HEK293T (cell line): ENCODE measurements around the gene TECPR1.

Source experiments
- CTCF ChIA-PET: fragments of 350-600 bp; formaldehyde crosslinking; extraction: SDS; loops from one replicate; lab custom pipeline; 2021; ENCODE audit warnings: antibody characterized with exemption, inconsistent platforms; lab: Yijun Ruan, JAX
- POLR2A ChIA-PET: fragments of 350-600 bp; formaldehyde crosslinking; extraction: SDS; loops from one replicate; lab custom pipeline; 2020; ENCODE audit warnings: antibody characterized with exemption, inconsistent platforms; lab: Yijun Ruan, JAX
- DNase-seq: peaks from one replicate; pipeline ENCODE4 v3.0.0; 2012; ENCODE audit warnings: mixed read lengths; ENCODE audit errors: extremely low spot score
- ARNT ChIP-seq: fragments of 450-650 bp; IDR thresholded peaks from 2 replicates; pipeline ENCODE4 v1.6.1; 2017; ENCODE audit warnings: mild to moderate bottlenecking
- BHLHE40 ChIP-seq: fragments of 450-650 bp; IDR thresholded peaks from 2 replicates; pipeline ENCODE4 v1.6.1; 2016; ENCODE audit warnings: mild to moderate bottlenecking, moderate library complexity, borderline replicate concordance
- CTBP1 ChIP-seq: fragments of 450-650 bp; IDR thresholded peaks from 2 replicates; pipeline ENCODE4 v1.6.1; 2016; ENCODE audit warnings: borderline replicate concordance
- ELF4 ChIP-seq: fragments of 450-650 bp; IDR thresholded peaks from 2 replicates; pipeline ENCODE4 v1.6.1; 2017; ENCODE audit warnings: antibody characterized with exemption
- FOXA1 ChIP-seq: fragments of 450-650 bp; IDR thresholded peaks from 2 replicates; pipeline ENCODE4 v1.6.1; 2016; ENCODE audit warnings: mild to moderate bottlenecking
- FOXK2 ChIP-seq: fragments of 450-650 bp; IDR thresholded peaks from 2 replicates; pipeline ENCODE4 v1.6.1; 2016; ENCODE audit warnings: mild to moderate bottlenecking
- FOXM1 ChIP-seq: fragments of 450-650 bp; IDR thresholded peaks from 2 replicates; pipeline ENCODE4 v1.6.1; 2017; ENCODE audit warnings: mild to moderate bottlenecking, borderline replicate concordance
- HDGF ChIP-seq: fragments of 450-650 bp; IDR thresholded peaks from 2 replicates; pipeline ENCODE4 v1.6.1; 2017; ENCODE audit warnings: antibody characterized with exemption, borderline replicate concordance
- L3MBTL2 ChIP-seq: fragments of 450-650 bp; conservative IDR thresholded peaks from 2 replicates; pipeline ENCODE4 v1.6.1; 2016; ENCODE audit warnings: mild to moderate bottlenecking
- LEF1 ChIP-seq: fragments of 450-650 bp; IDR thresholded peaks from 2 replicates; pipeline ENCODE4 v1.6.1; 2017; ENCODE audit warnings: mild to moderate bottlenecking, borderline replicate concordance
- NFRKB ChIP-seq: fragments of 450-650 bp; IDR thresholded peaks from 2 replicates; pipeline ENCODE4 v1.6.1; 2016; ENCODE audit warnings: mild to moderate bottlenecking, moderate library complexity
- SP1 ChIP-seq: fragments of 450-650 bp; IDR thresholded peaks from 2 replicates; pipeline ENCODE4 v1.6.1; 2017
- SUZ12 ChIP-seq: fragments of 450-650 bp; IDR thresholded peaks from 2 replicates; pipeline ENCODE4 v1.6.1; 2016; ENCODE audit warnings: mild to moderate bottlenecking
- TARDBP ChIP-seq: fragments of 450-650 bp; IDR thresholded peaks from 2 replicates; pipeline ENCODE4 v1.6.1; 2016
- ZNF384 ChIP-seq: fragments of 450-650 bp; IDR thresholded peaks from 2 replicates; pipeline ENCODE4 v1.6.1; 2016
- TF ChIP-seq, protein P1 (sequence below): fragments of 450-650 bp; IDR thresholded peaks from 2 replicates; pipeline ENCODE4 v1.6.1; 2016

TECPR1 gene

DNA sequence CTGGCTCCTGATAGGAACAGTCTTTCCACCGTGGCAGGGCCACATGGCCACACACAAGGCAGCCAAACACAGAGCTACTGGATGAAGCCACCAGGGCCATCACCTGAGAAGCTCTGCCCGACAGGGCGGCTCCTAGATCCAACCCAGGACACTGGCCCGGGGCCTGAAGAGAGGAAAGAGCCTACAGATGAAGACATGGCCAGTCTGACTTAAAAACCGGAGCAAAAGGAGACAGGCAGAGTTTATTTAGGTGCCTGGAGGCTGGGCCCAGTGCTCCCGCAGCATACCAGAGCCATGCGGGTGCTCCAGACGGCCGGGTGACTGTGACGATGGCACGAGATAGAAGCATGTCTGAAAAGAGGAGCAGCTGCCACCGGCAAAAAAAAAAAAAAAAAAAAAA is 3.9 kb downstream of the TECPR1 start:
- no peak for DNase-seq
- POLR2A ChIA-PET = no interaction called here
- no peak for TF ChIP-seq TARDBP
- no peak for TF ChIP-seq SP1
- TF ChIP-seq FOXM1 = no peak
- TF ChIP-seq BHLHE40 = no peak
- TF ChIP-seq FOXK2 = no peak
- no peak for TF ChIP-seq NFRKB
- TF ChIP-seq FOXA1 = no peak
- TF ChIP-seq L3MBTL2 = no peak
- TF ChIP-seq HDGF = no peak
- TF ChIP-seq SUZ12 = no peak
- no peak for TF ChIP-seq CTBP1
- TF ChIP-seq ZNF384 = no peak
- no peak for TF ChIP-seq LEF1
- TF ChIP-seq, protein P1, sequence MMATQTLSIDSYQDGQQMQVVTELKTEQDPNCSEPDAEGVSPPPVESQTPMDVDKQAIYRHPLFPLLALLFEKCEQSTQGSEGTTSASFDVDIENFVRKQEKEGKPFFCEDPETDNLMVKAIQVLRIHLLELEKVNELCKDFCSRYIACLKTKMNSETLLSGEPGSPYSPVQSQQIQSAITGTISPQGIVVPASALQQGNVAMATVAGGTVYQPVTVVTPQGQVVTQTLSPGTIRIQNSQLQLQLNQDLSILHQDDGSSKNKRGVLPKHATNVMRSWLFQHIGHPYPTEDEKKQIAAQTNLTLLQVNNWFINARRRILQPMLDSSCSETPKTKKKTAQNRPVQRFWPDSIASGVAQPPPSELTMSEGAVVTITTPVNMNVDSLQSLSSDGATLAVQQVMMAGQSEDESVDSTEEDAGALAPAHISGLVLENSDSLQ = no peak
- TF ChIP-seq ELF4 = no peak
- no peak for TF ChIP-seq ARNT
- CTCF ChIA-PET = interaction anchor here (0.6 kb wide), 1 partner anchor 9 kb away, joined by 3 read pairs; no protein-coding TSS in a partner anchor

DNA sequence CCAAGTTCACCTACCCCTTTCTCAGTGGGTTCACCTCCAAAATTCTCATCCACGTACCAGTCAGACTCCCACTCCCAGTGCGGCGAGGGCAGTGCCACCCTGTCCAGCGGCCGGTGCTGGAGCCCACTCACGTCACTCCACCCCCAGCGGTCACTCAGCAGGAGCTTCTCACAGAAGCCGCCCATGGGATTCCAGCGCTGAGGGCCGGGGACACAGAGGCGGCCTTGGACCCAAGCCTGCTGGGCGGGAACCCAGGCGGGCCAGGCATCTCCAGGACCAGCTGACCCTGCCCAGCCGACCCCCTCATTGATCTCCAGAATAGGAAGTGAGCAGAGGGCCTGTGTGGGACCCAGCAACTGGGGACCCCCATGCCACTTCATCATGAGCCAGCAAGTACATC is 7.2 kb downstream of the TECPR1 start:
- DNase-seq = no peak
- ChIA-PET CTCF (no interaction called here), POLR2A (no interaction called here)
- no peak for TF ChIP-seq SP1
- no peak for TF ChIP-seq LEF1
- no peak for TF ChIP-seq FOXA1
- no peak for TF ChIP-seq FOXK2
- TF ChIP-seq ZNF384 = no peak
- no peak for TF ChIP-seq BHLHE40
- no peak for TF ChIP-seq SUZ12
- no peak for TF ChIP-seq ELF4
- no peak for TF ChIP-seq CTBP1
- no peak for TF ChIP-seq ARNT
- no peak for TF ChIP-seq TARDBP
- no peak for TF ChIP-seq NFRKB
- TF ChIP-seq FOXM1 = no peak
- TF ChIP-seq HDGF = no peak
- TF ChIP-seq, protein P1 = no peak

DNA sequence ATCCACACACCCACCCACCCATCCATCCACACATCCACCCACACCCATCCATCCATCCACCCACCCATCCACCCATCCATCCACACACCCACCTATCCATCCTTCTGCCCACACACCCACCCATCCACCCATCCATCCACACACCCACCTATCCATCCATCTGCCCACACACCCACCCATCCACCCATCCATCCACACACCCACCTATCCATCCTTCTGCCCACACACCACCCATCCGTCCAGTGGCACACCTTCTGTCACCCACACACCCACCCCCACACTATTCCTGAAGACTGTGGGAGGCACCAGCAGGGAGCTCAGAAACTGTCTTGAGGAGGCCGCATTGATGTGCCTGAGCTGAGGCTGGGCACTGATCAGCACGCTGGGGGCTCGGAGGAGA is 9.1 kb downstream of the TECPR1 start:
- DNase-seq = no peak
- ChIA-PET POLR2A (no interaction called here), CTCF (no interaction called here)
- no peak for TF ChIP-seq HDGF
- no peak for TF ChIP-seq FOXM1
- no peak for TF ChIP-seq ARNT
- no peak for TF ChIP-seq FOXA1
- no peak for TF ChIP-seq TARDBP
- no peak for TF ChIP-seq L3MBTL2

DNA sequence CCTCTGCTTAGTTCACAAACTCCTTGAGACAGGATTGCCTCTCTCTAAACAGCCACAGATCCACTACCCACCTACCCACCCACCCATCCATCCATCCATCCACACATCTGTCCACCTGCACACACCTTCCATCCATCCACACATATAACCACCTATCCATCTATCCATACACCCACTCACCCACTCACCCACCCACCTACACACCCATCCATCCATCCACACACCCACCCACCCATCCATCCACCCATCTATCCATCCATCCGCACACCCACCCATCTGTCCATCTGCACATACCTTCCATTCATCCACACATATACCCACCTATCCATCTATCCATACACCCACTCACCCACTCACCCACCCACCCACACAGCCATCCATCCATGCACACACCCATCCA is 9.7 kb downstream of the TECPR1 start:
- ChIA-PET POLR2A (no interaction called here), CTCF (no interaction called here)
- TF ChIP-seq SUZ12 = no peak
- no peak for TF ChIP-seq ELF4
- no peak for TF ChIP-seq CTBP1
- no peak for TF ChIP-seq L3MBTL2
- no peak for TF ChIP-seq FOXM1
- no peak for TF ChIP-seq TARDBP
- TF ChIP-seq HDGF = no peak
- no peak for TF ChIP-seq ARNT
- TF ChIP-seq, protein P1 = no peak
- TF ChIP-seq LEF1 = no peak
- TF ChIP-seq NFRKB = no peak
- no peak for DNase-seq

DNA sequence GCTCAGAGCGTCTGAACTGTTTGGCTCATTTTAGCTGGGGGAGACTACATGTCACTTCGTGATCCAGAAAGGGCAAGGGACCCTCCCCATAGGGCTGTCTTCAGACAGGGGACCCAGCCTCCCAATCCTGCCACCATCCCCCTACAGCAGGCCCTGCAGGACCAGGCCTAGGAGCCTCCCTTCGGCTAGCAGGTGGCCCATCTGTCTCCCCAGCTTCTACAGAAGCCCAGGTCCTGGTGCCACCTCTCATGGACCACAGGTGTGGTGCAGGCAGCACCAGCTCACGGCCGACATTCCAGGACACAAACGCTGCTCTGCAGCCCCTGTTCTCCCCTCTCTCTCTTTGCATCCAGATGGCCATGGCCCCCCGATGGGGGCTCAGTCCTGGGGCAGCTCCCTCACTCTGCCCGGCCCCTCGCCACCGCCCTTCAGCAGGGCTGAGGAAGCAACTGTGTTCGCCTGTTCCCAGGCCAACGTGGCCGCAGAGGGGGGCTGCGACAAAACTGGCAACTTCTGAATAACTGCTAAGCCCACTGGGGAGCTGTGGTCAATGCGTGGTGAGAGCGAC is 10.3 kb downstream of the TECPR1 start:
- ChIA-PET POLR2A (no interaction called here), CTCF (no interaction called here)
- no peak for DNase-seq
- TF ChIP-seq FOXM1 = no peak
- no peak for TF ChIP-seq ELF4
- TF ChIP-seq, protein P1 = no peak
- TF ChIP-seq ARNT = no peak
- TF ChIP-seq BHLHE40 = no peak
- TF ChIP-seq L3MBTL2 = no peak
- no peak for TF ChIP-seq FOXK2
- no peak for TF ChIP-seq SP1
- no peak for TF ChIP-seq TARDBP
- no peak for TF ChIP-seq LEF1
- TF ChIP-seq SUZ12 = no peak
